Caco-2 (cell line): Measurements from ENCODE around the gene POLRMT. TPM values are rescaled to one million over a fixed set of nuclear protein-coding genes. Genes with fewer than 3 reads are reported as not detected.

Experiments used
- BruUV-seq: library from RNA; stranded (reverse); fragments of 400-500 nt; replicated peaks from 2 replicates; lab custom pipeline; 2021; lab: Mats Ljungman, UMichigan
- CTCF ChIA-PET: fragments of 300-600 bp; sonication (Branson Sonifier 250); formaldehyde crosslinking; loops from one replicate; lab custom pipeline; 2022; ENCODE audit warnings: antibody characterized with exemption; lab: Charles Lee
- POLR2A ChIA-PET: fragments of 300-600 bp; sonication (Branson Sonifier 250); formaldehyde crosslinking; loops from one replicate; lab custom pipeline; 2022; ENCODE audit warnings: antibody characterized with exemption; lab: Charles Lee
- DNase-seq, 2 experiments: peaks; one replicate each; pipeline versions ENCODE4 v3.0.0 to v3.0.0-alpha.2; 2020 to 2022
- H3K27me3 ChIP-seq: replicated peaks from 2 replicates; pipeline ENCODE4 v1.6.0; 2011; ENCODE audit warnings: low read length; ENCODE audit not compliant: control insufficient read depth, insufficient read depth
- H3K36me3 ChIP-seq: 2 replicates; pipeline ENCODE4 v1.5.1; 2011; ENCODE audit warnings: low read length; ENCODE audit not compliant: control insufficient read depth, insufficient read depth
- H3K4me1 ChIP-seq: fragments of 250-450 bp; sonication (Bioruptor Pico); 2 replicates; pipeline ENCODE4 v1.5.1; 2020; ENCODE audit warnings: mild to moderate bottlenecking
- H3K4me3 ChIP-seq: 2 replicates; pipeline ENCODE4 v1.5.1; 2011; ENCODE audit warnings: low read depth, mild to moderate bottlenecking, control low read depth, low read length
- H3K9me3 ChIP-seq: fragments of 250-450 bp; sonication (Bioruptor Pico); 2 replicates; pipeline ENCODE4 v1.5.1; 2020; ENCODE audit warnings: mild to moderate bottlenecking, moderate library complexity
- H3K27ac Mint-ChIP-seq: one replicate; pipeline ENCODE4 v1.8.0; 2022; ENCODE audit warnings: mixed read lengths; ENCODE audit not compliant: unreplicated experiment
- H3K27me3 Mint-ChIP-seq: one replicate; pipeline ENCODE4 v1.8.0; 2022; ENCODE audit warnings: mixed read lengths; ENCODE audit not compliant: insufficient read depth, unreplicated experiment
- H3K36me3 Mint-ChIP-seq: one replicate; pipeline ENCODE4 v1.8.0; 2022; ENCODE audit warnings: mild to moderate bottlenecking, mixed read lengths; ENCODE audit not compliant: insufficient read depth, unreplicated experiment
- H3K4me1 Mint-ChIP-seq: one replicate; pipeline ENCODE4 v1.8.0; 2022; ENCODE audit warnings: low read depth, mixed read lengths; ENCODE audit not compliant: unreplicated experiment
- H3K4me3 Mint-ChIP-seq: one replicate; pipeline ENCODE4 v1.8.0; 2022; ENCODE audit warnings: mild to moderate bottlenecking, moderate library complexity, mixed read lengths; ENCODE audit not compliant: unreplicated experiment
- H3K9me3 Mint-ChIP-seq: one replicate; pipeline ENCODE4 v1.8.0; 2022; ENCODE audit warnings: mixed read lengths; ENCODE audit not compliant: unreplicated experiment
- CTCF ChIP-seq, 2 experiments: fragments of 200-600 bp in 1 of 2; IDR thresholded peaks; 1 replicate in 1 of 2; 2 replicates in 1 of 2; pipeline versions ENCODE4 v1.5.1 to v1.8.0; 2011 to 2022; ENCODE audit warnings: antibody characterized with exemption in 1 of 2, control low read depth in 1 of 2, inconsistent platforms in 1 of 2, low read depth in 1 of 2, low read length in 1 of 2, mild to moderate bottlenecking in 1 of 2, moderate library complexity in 1 of 2; ENCODE audit not compliant: insufficient read depth in 1 of 2, severe bottlenecking in 1 of 2, unreplicated experiment in 1 of 2
- intact Hi-C: fragments of 100-400 bp; cut with micrococcal nuclease; formaldehyde crosslinking; loops from one replicate; pipeline ENCODE4 v1.10.0; 2022; ENCODE audit not compliant: unreplicated experiment
- total RNA-seq: library from RNA; stranded (reverse); gene quantifications from 2 replicates; pipeline ENCODE4 v1.2.3, GENCODE V29; 2022

The POLRMT gene
- total RNA-seq, 1 experiment from 2014 or later = 95.8 TPM

GRCh38 chr19:579842-580155 lies 53.5 kb downstream of the POLRMT start:
- ChIA-PET POLR2A (no interaction called here), CTCF (no interaction called here)
- no peaks in the 10 kb centered on the region; the same call in 1 of the 2 replicates for H3K36me3 ChIP-seq
- no peak overlapping the region for H3K4me3 ChIP-seq
- no peaks in the 10 kb centered on the region for H3K9me3 ChIP-seq
- Mint-ChIP-seq H3K27me3 (no peaks in the 10 kb centered on the region), H3K4me3 (no peak overlapping the region), H3K4me1 (peaks cover 2% of the 10 kb centered on the region), H3K27ac (no peak overlapping the region), H3K36me3 (peaks cover 56% of the 10 kb centered on the region), H3K9me3 (no peaks in the 10 kb centered on the region)
- BruUV-seq = no TSS peak
- no peak for DNase-seq
- peaks cover 3% of the 10 kb centered on the region; the same call in 1 of the 2 replicates for H3K4me1 ChIP-seq
- intact Hi-C loops = no loop called here
- TF ChIP-seq CTCF (IDR thresholded peaks at IDR 0.05; ENCODE audit: insufficient read depth in 1 of 2, low read depth in 1 of 2, low read length in 1 of 2, severe bottlenecking in 1 of 2, unreplicated experiment in 1 of 2) = no peak
- no peaks in the 10 kb centered on the region for H3K27me3 ChIP-seq

- no TSS peak for BruUV-seq
- H3K36me3 ChIP-seq = no peaks in the 10 kb centered on the region; the same call in 1 of the 2 replicates
- no peak overlapping the region for H3K4me3 Mint-ChIP-seq
- no peak for DNase-seq
- TF ChIP-seq CTCF (IDR thresholded peaks at IDR 0.05; ENCODE audit: insufficient read depth in 1 of 2, low read depth in 1 of 2, low read length in 1 of 2, severe bottlenecking in 1 of 2, unreplicated experiment in 1 of 2) = no peak
- H3K4me1 Mint-ChIP-seq = peaks cover 7% of the 10 kb centered on the region
- POLR2A ChIA-PET = no interaction called here
- no peaks in the 10 kb centered on the region for H3K9me3 ChIP-seq
- no peaks in the 10 kb centered on the region for H3K9me3 Mint-ChIP-seq
- H3K27me3 ChIP-seq = no peaks in the 10 kb centered on the region
- peaks cover 9% of the 10 kb centered on the region; the same call in 1 of the 2 replicates for H3K4me1 ChIP-seq
- H3K27me3 Mint-ChIP-seq = no peaks in the 10 kb centered on the region
- intact Hi-C loops = no loop called here
- CTCF ChIA-PET = no interaction called here
- H3K4me3 ChIP-seq = no peak overlapping the region
- H3K36me3 Mint-ChIP-seq = peaks cover 56% of the 10 kb centered on the region
- no peak overlapping the region for H3K27ac Mint-ChIP-seq
Observed at GRCh38 chr19:579111-579841, 54.1 kb downstream of the POLRMT start.

GRCh38 chr19:577439-578392 lies 55.6 kb downstream of the POLRMT start:
- H3K9me3 Mint-ChIP-seq = no peaks in the 10 kb centered on the region
- ChIA-PET CTCF (no interaction called here), POLR2A (no interaction called here)
- DNase-seq = no peak
- Histone ChIP-seq H3K36me3 (no peaks in the 10 kb centered on the region; the same call in 1 of the 2 replicates), H3K4me1 (peaks cover 14% of the 10 kb centered on the region), H3K4me3 (no peak overlapping the region), H3K9me3 (no peaks in the 10 kb centered on the region), H3K27me3 (no peaks in the 10 kb centered on the region)
- BruUV-seq = no TSS peak
- H3K4me1 Mint-ChIP-seq = peaks cover 7% of the 10 kb centered on the region
- H3K36me3 Mint-ChIP-seq = peaks cover 53% of the 10 kb centered on the region
- H3K4me3 Mint-ChIP-seq = no peak overlapping the region
- TF ChIP-seq CTCF (IDR thresholded peaks at IDR 0.05; ENCODE audit: insufficient read depth in 1 of 2, low read depth in 1 of 2, low read length in 1 of 2, severe bottlenecking in 1 of 2, unreplicated experiment in 1 of 2) = no peak
- no peaks in the 10 kb centered on the region for H3K27me3 Mint-ChIP-seq
- intact Hi-C loops = no loop called here
- no peak overlapping the region for H3K27ac Mint-ChIP-seq
